IMR-90 (cell line): ENCODE measurements around the gene C11orf86.

ENCODE experiments used
- BHLHE40 ChIP-seq: fragments of 150-350 bp; IDR thresholded peaks from 2 replicates; pipeline ENCODE4 v1.6.1; 2016; ENCODE audit warnings: mild to moderate bottlenecking, low read depth, low read length
- CEBPB ChIP-seq: IDR thresholded peaks from 2 replicates; pipeline ENCODE4 v1.6.1; 2012; ENCODE audit warnings: low read depth, low read length, improper control_type of control experiment
- MAFK ChIP-seq: IDR thresholded peaks from 2 replicates; pipeline ENCODE4 v1.6.1; 2012; ENCODE audit warnings: low read depth, low read length, improper control_type of control experiment
- MAZ ChIP-seq: IDR thresholded peaks from 2 replicates; pipeline ENCODE4 v1.6.1; 2012; ENCODE audit warnings: low read depth, mild to moderate bottlenecking, low read length, improper control_type of control experiment, moderate library complexity, borderline replicate concordance
- MXI1 ChIP-seq: IDR thresholded peaks from 2 replicates; pipeline ENCODE4 v1.6.1; 2012; ENCODE audit warnings: low read depth, mild to moderate bottlenecking, low read length, moderate library complexity, borderline replicate concordance
- NFE2L2 ChIP-seq: fragments of 150-350 bp; IDR thresholded peaks from 2 replicates; pipeline ENCODE4 v1.6.1; 2016; ENCODE audit warnings: low read depth, mild to moderate bottlenecking, low read length
- POLR2A ChIP-seq: IDR thresholded peaks from 2 replicates; pipeline ENCODE4 v1.6.1; 2012; ENCODE audit warnings: mild to moderate bottlenecking, low read depth, low read length
- RAD21 ChIP-seq: IDR thresholded peaks from 2 replicates; pipeline ENCODE4 v1.6.1; 2012; ENCODE audit warnings: low read length, improper control_type of control experiment
- RCOR1 ChIP-seq: IDR thresholded peaks from 2 replicates; pipeline ENCODE4 v1.6.1; 2012; ENCODE audit warnings: mild to moderate bottlenecking, low read length, improper control_type of control experiment; ENCODE audit not compliant: insufficient replicate concordance
- RFX5 ChIP-seq: IDR thresholded peaks from 2 replicates; pipeline ENCODE4 v1.8.0; 2012; ENCODE audit warnings: low read depth, mild to moderate bottlenecking, low read length, moderate library complexity
- SMC3 ChIP-seq: fragments of 150-350 bp; IDR thresholded peaks from 2 replicates; pipeline ENCODE4 v1.6.1; 2016; ENCODE audit warnings: low read depth, mild to moderate bottlenecking, antibody characterized with exemption, low read length, moderate library complexity
- TF ChIP-seq, protein P1 (sequence below): conservative IDR thresholded peaks from 2 replicates; pipeline ENCODE4 v1.5.1; 2012; ENCODE audit warnings: mild to moderate bottlenecking, low read depth, low read length, improper control_type of control experiment
- TF ChIP-seq, protein P2 (sequence below): fragments of 150-350 bp; IDR thresholded peaks from 2 replicates; pipeline ENCODE4 v1.6.1; 2017; ENCODE audit warnings: mild to moderate bottlenecking, antibody characterized with exemption, low read length, low read depth

DNA sequence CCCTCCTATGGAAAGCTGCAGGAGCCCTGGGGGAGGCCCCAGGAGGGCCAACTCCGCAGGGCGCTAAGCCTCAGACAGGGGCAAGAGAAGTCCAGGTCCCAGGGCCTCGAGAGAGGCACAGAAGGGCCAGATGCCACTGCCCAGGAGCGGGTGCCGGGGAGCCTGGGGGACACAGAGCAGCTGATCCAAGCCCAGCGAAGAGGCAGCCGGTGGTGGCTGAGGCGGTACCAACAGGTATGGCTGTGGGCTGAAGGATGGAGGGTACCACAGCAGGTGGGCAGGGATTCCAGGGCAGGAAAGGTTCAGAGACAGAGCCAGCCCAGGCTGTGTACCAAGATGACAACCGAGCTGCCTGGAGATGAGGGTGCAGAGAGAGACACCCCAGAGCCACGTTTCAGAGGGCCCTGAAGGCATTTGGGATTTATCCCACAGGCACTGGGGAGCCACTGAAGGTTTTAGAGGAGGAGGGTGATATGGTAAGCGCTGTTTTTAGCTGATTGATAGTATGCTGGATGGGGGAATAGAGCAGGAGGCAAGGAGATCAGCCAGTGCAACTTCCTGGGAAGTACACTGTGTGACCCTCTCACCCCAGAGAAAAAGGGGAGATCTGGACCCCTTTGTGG, 412 bp downstream of the C11orf86 start:
- TF ChIP-seq POLR2A = no peak
- TF ChIP-seq, protein P1, sequence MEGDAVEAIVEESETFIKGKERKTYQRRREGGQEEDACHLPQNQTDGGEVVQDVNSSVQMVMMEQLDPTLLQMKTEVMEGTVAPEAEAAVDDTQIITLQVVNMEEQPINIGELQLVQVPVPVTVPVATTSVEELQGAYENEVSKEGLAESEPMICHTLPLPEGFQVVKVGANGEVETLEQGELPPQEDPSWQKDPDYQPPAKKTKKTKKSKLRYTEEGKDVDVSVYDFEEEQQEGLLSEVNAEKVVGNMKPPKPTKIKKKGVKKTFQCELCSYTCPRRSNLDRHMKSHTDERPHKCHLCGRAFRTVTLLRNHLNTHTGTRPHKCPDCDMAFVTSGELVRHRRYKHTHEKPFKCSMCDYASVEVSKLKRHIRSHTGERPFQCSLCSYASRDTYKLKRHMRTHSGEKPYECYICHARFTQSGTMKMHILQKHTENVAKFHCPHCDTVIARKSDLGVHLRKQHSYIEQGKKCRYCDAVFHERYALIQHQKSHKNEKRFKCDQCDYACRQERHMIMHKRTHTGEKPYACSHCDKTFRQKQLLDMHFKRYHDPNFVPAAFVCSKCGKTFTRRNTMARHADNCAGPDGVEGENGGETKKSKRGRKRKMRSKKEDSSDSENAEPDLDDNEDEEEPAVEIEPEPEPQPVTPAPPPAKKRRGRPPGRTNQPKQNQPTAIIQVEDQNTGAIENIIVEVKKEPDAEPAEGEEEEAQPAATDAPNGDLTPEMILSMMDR = no peak
- TF ChIP-seq CEBPB = no peak
- no peak for TF ChIP-seq RCOR1
- TF ChIP-seq MAFK = no peak
- TF ChIP-seq SMC3 = no peak
- no peak for TF ChIP-seq RAD21
- TF ChIP-seq MAZ = no peak
- TF ChIP-seq NFE2L2 = no peak
- TF ChIP-seq, protein P2, sequence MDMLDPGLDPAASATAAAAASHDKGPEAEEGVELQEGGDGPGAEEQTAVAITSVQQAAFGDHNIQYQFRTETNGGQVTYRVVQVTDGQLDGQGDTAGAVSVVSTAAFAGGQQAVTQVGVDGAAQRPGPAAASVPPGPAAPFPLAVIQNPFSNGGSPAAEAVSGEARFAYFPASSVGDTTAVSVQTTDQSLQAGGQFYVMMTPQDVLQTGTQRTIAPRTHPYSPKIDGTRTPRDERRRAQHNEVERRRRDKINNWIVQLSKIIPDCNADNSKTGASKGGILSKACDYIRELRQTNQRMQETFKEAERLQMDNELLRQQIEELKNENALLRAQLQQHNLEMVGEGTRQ = no peak
- TF ChIP-seq RFX5 = no peak
- TF ChIP-seq MXI1 = no peak
- no peak for TF ChIP-seq BHLHE40
